K562 (cell line): ENCODE data around the gene ROMO1. TPM values are rescaled to one million over a fixed set of nuclear protein-coding genes. Genes with fewer than 3 reads are reported as not detected.

Experiments used
- ARNT ChIP-seq, 2 experiments: fragments of 450-650 bp; IDR thresholded peaks; 2 replicates each; pipeline ENCODE4 v1.6.1; 2016; ENCODE audit warnings: mild to moderate bottlenecking in 1 of 2
- CREBBP ChIP-seq: IDR thresholded peaks from one replicate; pipeline ENCODE4 v1.6.1; 2012; ENCODE audit warnings: low read depth, mild to moderate bottlenecking, control low read depth, inconsistent platforms, low read length
- DDX20 ChIP-seq: fragments of 450-650 bp; IDR thresholded peaks from 2 replicates; pipeline ENCODE4 v1.6.1; 2016; ENCODE audit warnings: missing genetic modification characterization, low read depth, mild to moderate bottlenecking, missing compliant biosample characterization, moderate library complexity
- MEF2A ChIP-seq: IDR thresholded peaks from 2 replicates; pipeline ENCODE4 v1.6.1; 2011; ENCODE audit warnings: low read depth, mild to moderate bottlenecking, low read length, moderate library complexity; ENCODE audit not compliant: control insufficient read depth
- PRMT5 ChIP-seq: sonication (generic); formaldehyde crosslinking; IDR thresholded peaks from 2 replicates; pipeline ENCODE4 v1.5.0; 2020; ENCODE audit warnings: missing genetic modification reagents
- SMARCB1 ChIP-seq: IDR thresholded peaks from 2 replicates; pipeline ENCODE4 v1.6.1; 2011; ENCODE audit warnings: improper control_type of control experiment, low read depth; ENCODE audit not compliant: insufficient read length
- SRSF9 ChIP-seq: fragments of 200-400 bp; formaldehyde crosslinking; IDR thresholded peaks from 2 replicates; pipeline ENCODE4 v1.6.1; 2017; ENCODE audit warnings: low read depth, low read length, borderline replicate concordance
- ZKSCAN1 ChIP-seq: fragments of 150-350 bp; IDR thresholded peaks from 2 replicates; pipeline ENCODE4 v1.6.1; 2016; ENCODE audit warnings: low read depth, low read length
- polyA plus RNA-seq, 8 experiments: library from polyadenylated mRNA; depleted of rRNA in 4 of 8; stranded (reverse) in 5 of 8; unstranded in 3 of 8; fragments of >200 nt; fragmentation: Nextera tagmentation in 2 of 8; fragmentation: Illumina TruSeq in 1 of 8; extraction: Ambion mirVana in 2 of 8; extraction: Trizol in 1 of 8; gene quantifications; 2 replicates each; pipeline versions ENCODE4 v1.2.1 to v1.2.3, GENCODE V29; 2011 to 2014; ENCODE audit warnings: inconsistent platforms in 1 of 8, missing spikeins in 1 of 8
- total RNA-seq, 7 experiments: library from RNA; depleted of rRNA in 6 of 7; stranded (reverse); fragments of >200 nt in 6 of 7; fragmentation: Illumina TruSeq in 2 of 7; extraction: Trizol in 2 of 7; gene quantifications; 2 replicates each; pipeline versions ENCODE4 v1.2.1 to v1.2.3, GENCODE V29; 2011 to 2021; ENCODE audit warnings: low replicate concordance in 1 of 7
- TF ChIP-seq, protein P1 (sequence below): fragments of 250-450 bp; sonication (Bioruptor Pico); IDR thresholded peaks from 2 replicates; pipeline ENCODE4 v1.4.0; 2020; ENCODE audit warnings: mild to moderate bottlenecking, moderate library complexity
- TF ChIP-seq, protein P2 (sequence below): sonication (generic); formaldehyde crosslinking; IDR thresholded peaks from 2 replicates; pipeline ENCODE4 v1.8.0; 2022; ENCODE audit warnings: missing genetic modification reagents, mild to moderate bottlenecking, moderate library complexity, borderline replicate concordance
- TF ChIP-seq, protein P3 (sequence below): fragments of 250-450 bp; sonication (Bioruptor Pico); IDR thresholded peaks from 2 replicates; pipeline ENCODE4 v1.8.0; 2022; ENCODE audit warnings: inconsistent platforms
- TF ChIP-seq, protein P4 (sequence below): fragments of 150-350 bp; IDR thresholded peaks from 2 replicates; pipeline ENCODE4 v1.6.1; 2014; ENCODE audit warnings: low read depth, mild to moderate bottlenecking, low read length, borderline replicate concordance
- TF ChIP-seq, protein P5 (sequence below): sonication (generic); formaldehyde crosslinking; IDR thresholded peaks from 2 replicates; pipeline ENCODE4 v1.8.0; 2022; ENCODE audit warnings: missing genetic modification reagents, mild to moderate bottlenecking, borderline replicate concordance

The ROMO1 gene
- total and polyA plus RNA-seq, 9 of the 15 experiments (the other 6 are each of a cell fraction or from before 2014, with no cell fraction given) = 31.8 to 741 (median 226) TPM

DNA sequence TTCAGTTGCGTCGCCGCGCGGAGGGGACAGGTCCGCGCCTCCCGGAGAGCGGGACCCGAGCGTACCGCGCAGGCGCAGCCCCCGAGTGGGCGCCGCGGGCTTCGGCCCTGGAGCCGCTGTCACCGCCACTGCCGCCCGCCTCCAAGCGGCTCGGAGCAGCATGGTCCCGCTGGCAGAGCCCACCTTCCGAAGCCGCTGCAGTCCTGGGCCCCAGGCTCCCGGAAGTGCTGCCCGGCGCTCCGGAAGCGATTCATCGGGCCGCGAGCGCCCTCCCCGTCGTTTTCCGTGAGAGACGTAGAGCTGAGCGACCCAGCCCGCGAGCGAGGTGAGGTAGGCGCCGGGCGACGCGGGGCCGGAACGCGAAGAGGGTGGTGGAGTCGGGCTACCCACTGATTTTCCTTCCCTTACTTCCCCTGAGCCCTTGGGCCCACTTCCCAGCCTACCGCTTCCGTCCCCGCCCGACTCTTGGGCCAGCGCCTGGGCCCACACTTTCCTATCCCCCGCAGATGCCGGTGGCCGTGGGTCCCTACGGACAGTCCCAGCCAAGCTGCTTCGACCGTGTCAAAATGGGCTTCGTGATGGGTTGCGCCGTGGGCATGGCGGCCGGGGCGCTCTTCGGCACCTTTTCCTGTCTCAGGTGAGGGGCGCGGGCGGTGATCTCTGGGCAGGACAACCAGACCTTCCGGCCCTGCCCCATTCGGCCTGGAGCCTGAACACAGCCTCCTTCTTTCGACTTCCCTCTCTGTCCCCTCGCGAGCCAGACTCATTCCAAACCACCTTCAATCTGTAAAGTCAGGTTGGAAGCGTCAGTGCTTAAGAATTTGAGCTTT is at the start of gene ROMO1, which contains the start of gene NFS1 (continued):
- no peak for TF ChIP-seq CREBBP
- TF ChIP-seq, protein P1, sequence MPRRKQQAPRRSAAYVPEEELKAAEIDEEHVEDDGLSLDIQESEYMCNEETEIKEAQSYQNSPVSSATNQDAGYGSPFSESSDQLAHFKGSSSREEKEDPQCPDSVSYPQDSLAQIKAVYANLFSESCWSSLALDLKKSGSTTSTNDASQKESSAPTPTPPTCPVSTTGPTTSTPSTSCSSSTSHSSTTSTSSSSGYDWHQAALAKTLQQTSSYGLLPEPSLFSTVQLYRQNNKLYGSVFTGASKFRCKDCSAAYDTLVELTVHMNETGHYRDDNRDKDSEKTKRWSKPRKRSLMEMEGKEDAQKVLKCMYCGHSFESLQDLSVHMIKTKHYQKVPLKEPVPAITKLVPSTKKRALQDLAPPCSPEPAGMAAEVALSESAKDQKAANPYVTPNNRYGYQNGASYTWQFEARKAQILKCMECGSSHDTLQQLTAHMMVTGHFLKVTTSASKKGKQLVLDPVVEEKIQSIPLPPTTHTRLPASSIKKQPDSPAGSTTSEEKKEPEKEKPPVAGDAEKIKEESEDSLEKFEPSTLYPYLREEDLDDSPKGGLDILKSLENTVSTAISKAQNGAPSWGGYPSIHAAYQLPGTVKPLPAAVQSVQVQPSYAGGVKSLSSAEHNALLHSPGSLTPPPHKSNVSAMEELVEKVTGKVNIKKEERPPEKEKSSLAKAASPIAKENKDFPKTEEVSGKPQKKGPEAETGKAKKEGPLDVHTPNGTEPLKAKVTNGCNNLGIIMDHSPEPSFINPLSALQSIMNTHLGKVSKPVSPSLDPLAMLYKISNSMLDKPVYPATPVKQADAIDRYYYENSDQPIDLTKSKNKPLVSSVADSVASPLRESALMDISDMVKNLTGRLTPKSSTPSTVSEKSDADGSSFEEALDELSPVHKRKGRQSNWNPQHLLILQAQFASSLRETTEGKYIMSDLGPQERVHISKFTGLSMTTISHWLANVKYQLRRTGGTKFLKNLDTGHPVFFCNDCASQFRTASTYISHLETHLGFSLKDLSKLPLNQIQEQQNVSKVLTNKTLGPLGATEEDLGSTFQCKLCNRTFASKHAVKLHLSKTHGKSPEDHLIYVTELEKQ (CRISPR knock-in tag) = no peak
- 0 out of 2 replicates have a peak, but pooled peaks have one; percentile 2 for TF ChIP-seq ZKSCAN1
- no peak for TF ChIP-seq MEF2A
- no peak for TF ChIP-seq DDX20 (tag)
- no peak for TF ChIP-seq SMARCB1
- TF ChIP-seq, protein P2, sequence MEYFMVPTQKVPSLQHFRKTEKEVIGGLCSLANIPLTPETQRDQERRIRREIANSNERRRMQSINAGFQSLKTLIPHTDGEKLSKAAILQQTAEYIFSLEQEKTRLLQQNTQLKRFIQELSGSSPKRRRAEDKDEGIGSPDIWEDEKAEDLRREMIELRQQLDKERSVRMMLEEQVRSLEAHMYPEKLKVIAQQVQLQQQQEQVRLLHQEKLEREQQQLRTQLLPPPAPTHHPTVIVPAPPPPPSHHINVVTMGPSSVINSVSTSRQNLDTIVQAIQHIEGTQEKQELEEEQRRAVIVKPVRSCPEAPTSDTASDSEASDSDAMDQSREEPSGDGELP (CRISPR knock-in tag) = peak; percentile 69; the same call in 1 of the 2 replicates
- TF ChIP-seq, protein P3, sequence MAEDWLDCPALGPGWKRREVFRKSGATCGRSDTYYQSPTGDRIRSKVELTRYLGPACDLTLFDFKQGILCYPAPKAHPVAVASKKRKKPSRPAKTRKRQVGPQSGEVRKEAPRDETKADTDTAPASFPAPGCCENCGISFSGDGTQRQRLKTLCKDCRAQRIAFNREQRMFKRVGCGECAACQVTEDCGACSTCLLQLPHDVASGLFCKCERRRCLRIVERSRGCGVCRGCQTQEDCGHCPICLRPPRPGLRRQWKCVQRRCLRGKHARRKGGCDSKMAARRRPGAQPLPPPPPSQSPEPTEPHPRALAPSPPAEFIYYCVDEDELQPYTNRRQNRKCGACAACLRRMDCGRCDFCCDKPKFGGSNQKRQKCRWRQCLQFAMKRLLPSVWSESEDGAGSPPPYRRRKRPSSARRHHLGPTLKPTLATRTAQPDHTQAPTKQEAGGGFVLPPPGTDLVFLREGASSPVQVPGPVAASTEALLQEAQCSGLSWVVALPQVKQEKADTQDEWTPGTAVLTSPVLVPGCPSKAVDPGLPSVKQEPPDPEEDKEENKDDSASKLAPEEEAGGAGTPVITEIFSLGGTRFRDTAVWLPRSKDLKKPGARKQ (CRISPR knock-in tag) = no peak
- TF ChIP-seq, protein P4, sequence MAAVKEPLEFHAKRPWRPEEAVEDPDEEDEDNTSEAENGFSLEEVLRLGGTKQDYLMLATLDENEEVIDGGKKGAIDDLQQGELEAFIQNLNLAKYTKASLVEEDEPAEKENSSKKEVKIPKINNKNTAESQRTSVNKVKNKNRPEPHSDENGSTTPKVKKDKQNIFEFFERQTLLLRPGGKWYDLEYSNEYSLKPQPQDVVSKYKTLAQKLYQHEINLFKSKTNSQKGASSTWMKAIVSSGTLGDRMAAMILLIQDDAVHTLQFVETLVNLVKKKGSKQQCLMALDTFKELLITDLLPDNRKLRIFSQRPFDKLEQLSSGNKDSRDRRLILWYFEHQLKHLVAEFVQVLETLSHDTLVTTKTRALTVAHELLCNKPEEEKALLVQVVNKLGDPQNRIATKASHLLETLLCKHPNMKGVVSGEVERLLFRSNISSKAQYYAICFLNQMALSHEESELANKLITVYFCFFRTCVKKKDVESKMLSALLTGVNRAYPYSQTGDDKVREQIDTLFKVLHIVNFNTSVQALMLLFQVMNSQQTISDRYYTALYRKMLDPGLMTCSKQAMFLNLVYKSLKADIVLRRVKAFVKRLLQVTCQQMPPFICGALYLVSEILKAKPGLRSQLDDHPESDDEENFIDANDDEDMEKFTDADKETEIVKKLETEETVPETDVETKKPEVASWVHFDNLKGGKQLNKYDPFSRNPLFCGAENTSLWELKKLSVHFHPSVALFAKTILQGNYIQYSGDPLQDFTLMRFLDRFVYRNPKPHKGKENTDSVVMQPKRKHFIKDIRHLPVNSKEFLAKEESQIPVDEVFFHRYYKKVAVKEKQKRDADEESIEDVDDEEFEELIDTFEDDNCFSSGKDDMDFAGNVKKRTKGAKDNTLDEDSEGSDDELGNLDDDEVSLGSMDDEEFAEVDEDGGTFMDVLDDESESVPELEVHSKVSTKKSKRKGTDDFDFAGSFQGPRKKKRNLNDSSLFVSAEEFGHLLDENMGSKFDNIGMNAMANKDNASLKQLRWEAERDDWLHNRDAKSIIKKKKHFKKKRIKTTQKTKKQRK = no peak
- TF ChIP-seq PRMT5 (CRISPR knock-in tag) = no peak
- TF ChIP-seq ARNT (IDR thresholded peaks at IDR 0.05) = no peak
- TF ChIP-seq, protein P5, sequence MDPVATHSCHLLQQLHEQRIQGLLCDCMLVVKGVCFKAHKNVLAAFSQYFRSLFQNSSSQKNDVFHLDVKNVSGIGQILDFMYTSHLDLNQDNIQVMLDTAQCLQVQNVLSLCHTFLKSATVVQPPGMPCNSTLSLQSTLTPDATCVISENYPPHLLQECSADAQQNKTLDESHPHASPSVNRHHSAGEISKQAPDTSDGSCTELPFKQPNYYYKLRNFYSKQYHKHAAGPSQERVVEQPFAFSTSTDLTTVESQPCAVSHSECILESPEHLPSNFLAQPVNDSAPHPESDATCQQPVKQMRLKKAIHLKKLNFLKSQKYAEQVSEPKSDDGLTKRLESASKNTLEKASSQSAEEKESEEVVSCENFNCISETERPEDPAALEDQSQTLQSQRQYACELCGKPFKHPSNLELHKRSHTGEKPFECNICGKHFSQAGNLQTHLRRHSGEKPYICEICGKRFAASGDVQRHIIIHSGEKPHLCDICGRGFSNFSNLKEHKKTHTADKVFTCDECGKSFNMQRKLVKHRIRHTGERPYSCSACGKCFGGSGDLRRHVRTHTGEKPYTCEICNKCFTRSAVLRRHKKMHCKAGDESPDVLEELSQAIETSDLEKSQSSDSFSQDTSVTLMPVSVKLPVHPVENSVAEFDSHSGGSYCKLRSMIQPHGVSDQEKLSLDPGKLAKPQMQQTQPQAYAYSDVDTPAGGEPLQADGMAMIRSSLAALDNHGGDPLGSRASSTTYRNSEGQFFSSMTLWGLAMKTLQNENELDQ (CRISPR knock-in tag) = no peak
- TF ChIP-seq SRSF9 = no peak
